GM18870 (cell line): ENCODE results near the gene MOG.

Experiments used
- ATAC-seq: cut with Tn5 transposase; IDR thresholded peaks from one replicate; pipeline ENCODE4 v1.9.1; 2021; ENCODE audit warnings: moderate library complexity; ENCODE audit not compliant: unreplicated experiment

MOG gene

DNA sequence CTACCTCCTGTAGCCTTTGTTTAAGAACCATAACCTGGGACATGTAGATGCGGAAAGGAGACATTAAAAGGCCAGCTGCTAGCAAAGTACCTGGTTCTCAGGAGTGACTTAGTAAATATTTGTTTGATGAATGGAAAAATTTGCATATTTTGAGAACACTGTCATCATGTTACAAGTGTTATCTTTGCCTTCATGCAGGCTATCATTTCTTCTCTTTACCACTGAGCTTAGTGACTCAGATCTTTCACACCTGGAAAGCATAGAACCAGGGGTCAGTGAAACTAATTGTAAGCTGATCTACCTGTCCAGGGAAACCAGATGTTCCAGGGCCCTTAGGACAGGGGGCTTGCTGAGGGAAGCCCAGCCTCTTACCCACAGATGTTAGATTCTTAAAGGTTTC lies 18.7 kb downstream of the MOG start:
- ATAC-seq, result no peak

DNA sequence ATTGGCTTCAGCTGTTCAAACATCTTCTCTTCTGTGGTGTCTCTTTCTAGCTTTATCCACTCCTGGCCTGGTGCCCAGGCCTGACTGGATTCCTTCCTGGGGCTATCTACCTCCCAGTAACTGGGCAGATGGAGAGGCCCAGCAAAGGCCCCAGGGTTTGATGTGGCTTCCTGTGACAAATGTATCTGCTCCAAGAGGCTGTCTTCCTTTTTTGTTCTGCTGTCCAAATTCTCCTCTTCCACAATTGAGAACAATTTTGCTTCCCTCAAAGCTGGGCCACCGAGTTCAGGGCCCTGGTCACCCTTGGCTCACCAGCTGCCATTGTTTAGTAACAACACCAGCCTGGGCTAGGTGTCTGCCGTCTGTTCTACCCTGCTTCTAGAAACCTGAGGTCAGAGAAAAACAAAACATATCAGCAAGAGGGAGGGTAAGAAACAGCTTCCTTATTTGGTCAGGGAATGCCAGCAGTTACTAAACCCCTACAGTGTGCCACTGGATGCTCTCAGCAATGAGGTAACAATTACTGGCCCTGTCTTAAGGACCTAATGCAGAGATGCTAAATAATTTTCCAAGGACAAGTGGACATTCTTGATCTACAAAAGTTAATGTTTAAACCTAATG lies 20.2 kb downstream of the MOG start:
- no peak for ATAC-seq

DNA sequence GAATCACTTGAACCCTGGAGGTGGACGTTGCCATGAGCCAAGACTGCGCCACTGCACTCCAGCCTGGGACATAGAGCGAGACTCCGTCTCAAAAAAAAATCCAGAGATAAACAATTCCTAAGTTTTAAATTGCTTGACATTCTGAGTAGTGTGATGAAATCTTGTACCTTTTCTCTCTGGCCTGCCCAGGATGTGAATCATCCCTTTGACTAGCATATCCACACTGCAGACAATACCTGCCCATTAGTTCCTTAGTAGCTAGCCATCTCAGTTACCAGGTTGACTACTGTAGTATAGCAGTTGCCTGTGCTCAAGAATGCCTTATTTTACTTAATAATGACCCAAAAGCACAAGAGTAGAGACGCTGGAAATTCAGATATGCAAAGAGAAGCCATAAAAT lies 21.2 kb downstream of the MOG start:
- ATAC-seq, result no peak

DNA sequence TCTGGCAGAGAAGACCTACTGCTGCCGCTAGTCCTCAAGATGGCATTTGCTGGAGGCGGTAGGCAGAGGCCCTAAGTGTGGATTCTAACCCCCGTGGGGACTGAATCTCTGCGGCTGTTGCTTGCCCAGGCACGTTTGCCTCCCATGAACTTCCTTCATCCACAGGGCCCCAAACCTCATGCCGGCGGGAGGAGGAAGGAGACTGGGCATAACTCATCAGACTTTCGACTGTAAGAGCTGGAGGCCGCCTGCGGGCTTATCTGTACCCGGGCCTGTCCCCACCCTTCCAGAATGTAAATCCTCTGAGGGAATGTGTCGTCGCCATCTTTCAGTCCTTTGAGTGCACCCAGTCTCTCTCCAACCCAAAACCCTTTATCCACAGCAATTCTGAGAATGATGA lies 23.1 kb downstream of the MOG start:
- ATAC-seq, result no peak

DNA sequence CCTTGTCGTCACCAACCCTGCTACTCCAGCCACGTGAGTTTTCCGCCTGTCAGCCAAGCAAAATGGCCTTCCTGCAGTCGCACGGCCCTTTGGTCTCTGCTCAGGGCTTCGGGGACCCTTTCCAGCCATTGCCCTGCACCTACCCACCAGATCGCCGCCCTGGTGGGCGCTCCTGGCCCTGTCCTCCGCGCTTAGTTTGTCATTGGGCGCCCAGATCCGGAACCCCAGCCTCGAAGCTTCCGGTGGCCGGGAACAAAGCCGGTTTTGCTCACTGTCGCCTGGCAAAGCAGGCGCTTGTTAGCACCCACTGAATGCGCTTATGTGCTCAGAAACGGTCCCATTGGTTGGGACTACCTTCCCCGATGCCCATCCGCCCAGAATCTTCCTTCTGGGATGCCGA lies 23.5 kb downstream of the MOG start:
- no peak for ATAC-seq

DNA sequence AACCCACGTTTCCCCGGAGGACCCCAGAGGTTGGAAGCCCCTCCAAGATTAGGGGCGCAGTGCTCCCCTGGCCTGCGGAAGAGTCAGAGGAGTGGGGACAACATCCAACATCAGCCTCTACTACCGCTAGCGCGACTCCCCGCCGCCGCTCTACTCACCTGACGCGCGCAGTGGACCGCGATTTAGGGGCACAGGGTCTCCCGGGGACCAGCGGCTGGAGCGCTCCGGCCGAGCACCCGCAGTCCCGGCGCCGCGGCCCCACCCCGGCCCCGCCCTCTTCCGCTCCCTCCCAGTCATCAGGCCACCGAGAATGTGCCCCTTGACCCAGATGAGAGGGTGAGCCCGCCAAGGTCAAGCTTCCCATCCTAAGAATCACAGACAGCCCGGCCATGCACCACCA lies 24.0 kb downstream of the MOG start, which contains the start of gene ZFP57:
TSS of gene ZFP57 (minus strand) at position 249 of the 400 bp plus-strand sequence. CDS start 4,149 bp downstream, outside the sequence.
- no peak for ATAC-seq

DNA sequence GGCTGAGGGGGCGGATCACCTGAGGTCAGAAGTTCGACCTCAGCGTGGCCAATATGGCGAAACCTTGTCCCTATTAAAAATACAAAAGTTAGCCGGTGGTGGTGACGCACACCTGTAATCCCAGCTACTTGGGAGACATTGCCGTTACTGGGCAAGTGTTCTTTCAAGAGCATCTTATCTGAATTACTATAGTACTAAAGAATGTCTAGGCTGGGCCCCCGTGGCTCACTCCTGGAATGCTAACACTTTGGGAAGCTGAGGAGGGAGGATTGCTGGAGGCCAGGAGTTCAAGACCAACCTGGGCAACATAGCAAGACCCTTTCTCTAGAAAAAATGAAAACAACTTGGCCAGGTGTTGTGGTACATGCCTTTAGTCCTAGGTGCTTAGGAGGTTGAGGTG lies 24.9 kb downstream of the MOG start:
- no peak for ATAC-seq

DNA sequence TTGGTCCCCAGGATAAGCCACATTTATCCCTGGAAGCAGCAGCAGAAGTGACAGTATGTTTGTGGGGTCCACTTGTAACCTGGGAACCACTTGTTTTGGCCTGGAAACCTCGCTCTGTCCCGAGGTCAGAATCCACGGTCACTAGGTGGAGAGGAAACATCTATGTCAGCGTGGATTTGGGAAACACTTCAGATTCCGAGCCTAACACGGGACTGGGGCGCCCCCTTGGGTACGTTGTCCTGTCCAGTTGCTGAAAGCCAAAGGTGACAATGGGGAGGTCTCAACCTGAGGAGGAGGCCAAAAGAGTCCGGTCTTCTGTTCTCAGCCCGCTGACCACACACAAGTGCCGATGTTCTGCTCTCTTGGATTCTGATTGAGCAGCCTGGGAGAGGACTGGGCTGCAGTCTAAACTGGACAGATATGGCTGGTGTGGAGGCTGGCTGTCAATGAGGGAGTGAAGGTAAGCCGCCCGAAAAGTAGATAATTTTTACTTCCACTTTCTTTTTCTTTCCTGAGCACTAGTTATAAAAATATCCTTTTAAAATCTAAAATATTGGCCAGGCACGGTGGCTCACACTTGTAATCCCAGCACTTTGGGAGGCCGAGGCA lies 28.9 kb downstream of the MOG start:
- no peak for ATAC-seq

DNA sequence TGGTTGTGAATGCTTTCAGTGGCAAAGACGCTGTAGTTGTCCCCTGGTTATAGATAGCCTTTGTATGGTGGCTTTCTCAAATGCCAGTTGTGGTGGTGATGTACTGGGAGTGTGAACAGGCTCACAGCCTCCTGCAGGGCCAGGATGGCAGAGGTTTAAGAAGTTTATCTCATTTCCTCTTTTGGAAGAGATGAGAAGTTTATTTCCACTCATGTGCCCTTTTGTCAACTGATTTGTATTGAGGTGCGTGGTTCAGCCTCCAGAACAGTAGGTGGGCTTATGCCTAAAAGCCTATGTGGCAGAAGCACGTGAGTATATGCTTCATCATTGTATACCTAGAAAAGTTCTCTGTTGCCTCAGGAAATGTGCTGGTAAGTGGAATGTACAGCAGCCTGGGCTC lies 37.7 kb downstream of the MOG start:
- ATAC-seq, result no peak

DNA sequence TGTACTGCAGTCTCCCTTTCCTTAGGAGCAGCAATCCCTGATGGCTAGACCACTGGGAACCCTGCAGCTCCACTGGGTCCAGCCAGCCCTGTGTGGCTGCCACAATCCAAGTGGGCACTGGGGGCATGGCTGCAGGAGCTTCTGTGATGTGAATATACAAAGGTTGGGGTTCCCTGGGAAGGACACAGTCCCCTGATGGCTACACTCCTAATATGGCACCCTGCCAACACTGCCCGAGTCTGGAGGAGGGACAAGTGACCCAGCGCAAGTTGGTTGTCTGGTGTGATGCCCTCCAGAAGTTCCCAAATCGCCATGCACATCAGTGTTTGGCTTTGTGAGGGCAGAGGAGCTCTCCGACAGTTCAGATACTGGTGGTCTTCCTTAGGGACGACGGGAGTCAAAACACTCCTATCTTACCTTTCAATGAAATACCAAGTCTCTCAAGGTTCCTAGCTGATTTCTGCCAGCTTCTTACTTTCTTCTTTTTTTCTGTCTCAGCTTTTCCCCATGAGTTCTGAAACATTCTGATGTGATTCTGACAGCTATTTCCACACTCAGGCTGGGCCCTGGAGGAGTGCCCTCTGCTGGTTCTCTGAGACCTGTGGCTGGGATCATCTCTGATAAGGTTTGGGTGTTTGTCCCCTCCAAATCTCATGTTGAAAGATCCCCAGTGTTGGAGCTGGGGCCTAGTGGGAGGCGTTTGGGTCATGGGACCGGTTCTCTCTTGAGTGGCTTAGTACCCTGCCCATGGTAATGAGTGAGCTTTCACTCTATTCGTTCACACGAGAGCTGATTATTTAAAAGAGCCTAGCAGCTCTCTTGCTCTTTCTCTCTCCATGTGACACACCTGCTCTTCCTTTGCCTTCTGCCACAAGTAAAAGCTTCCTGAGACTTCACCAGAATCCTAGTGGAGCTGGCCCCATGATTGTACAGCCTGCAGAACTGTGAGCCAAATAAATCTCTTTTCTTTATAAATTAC lies 39.5 kb downstream of the MOG start:
- no peak for ATAC-seq

DNA sequence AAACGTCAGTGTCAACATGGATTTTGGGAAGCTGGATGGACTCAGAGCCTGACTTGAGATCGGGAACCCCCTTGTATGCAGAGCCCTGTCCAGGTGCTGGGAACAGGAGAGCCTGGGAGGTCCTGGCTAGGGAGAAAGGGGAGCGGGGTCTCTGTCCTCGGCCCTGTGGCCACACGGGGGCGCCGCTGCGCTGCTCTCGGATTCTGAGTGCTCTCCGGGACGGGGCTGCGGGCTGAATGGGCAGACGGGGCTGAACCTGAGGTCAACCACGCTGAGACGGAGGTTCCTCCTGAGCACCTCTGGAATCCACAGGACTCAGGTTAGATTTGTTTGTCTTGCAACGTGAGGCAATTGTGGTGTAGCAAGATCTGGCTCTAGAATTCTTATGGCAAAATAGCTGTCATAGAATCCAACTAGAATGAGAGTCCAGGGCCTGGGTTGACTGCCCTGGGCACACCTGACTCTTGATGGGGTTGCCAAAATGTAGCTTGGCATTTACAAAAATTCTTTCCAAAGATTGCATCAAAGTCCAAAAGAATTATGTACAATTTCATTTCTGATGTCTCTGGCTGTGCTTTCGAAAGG lies 45.7 kb downstream of the MOG start:
- ATAC-seq, result no peak

DNA sequence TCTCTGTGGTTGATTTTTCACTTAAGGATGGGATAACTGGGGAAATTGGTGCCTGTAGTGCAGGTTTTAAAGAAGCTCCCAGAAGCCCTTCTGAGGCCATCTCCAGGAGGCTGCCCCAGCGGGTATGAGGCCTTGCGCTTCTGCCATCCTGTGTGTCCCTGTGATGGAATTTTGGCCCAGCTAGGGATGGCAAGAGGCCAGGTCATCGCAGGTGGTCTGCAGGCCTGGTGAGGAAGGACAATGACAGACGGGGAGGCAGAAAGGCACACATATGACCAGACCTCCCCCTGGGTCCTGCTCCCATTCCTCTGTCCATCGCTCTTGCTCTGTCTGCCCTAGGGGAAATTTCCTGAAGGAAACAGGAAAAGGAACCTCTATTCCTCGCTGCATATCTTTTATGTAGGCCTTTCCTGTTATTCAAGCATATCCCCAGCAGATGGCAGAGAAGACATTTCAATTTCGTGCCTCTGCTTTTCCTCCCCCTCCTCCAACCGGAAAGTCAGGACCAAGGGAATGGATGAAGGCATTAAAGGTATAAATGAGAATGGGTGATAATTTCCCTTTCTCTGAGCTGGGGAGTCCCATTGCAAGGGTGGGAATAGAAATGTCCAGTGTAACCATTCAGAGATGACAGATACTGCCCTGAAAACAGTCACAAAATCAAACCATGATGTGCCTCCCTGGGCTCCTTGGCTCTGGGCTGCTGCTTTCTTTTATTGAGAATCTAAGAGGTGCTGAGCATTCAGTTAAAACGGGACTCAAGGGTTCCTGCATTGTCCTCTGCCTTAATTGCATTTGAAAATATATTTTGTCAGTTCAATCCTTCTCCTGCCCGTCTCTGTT lies 48.7 kb downstream of the MOG start:
- ATAC-seq, result no peak

DNA sequence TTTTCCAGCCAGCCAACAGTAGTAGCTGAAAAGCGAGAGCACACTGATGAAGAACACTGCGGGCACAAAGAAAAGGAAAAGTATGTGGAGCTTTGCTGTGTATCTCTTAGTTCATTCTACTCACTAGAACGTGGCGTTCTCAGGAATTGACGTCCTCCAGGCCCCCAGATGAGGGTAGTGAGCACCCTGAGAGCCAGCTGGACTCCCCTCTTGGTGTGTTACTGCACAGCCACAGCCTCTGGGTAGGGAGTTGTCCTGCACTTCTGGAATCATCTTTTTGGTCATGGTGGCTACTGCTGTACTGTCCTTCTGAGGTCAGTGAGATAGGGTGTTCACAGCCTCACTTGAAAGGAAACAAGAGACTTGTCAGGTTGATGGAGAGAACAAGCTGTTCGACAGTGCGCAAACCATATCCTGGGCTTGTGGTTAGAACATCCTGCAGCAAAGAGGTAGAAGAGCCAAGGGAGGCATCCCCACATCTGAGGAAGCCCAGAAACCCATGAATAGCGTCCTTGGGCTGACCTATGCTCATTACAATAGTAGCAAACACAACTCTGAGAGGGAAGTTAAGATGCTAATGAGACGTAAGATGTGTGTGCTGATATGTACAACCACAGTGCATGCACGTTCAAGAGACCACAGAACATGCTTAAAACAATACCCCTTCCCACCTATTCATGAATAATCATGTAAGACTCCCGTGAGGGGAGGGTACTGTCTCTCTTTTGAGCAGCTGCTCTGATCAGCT lies 51.7 kb downstream of the MOG start:
- ATAC-seq, result no peak

DNA sequence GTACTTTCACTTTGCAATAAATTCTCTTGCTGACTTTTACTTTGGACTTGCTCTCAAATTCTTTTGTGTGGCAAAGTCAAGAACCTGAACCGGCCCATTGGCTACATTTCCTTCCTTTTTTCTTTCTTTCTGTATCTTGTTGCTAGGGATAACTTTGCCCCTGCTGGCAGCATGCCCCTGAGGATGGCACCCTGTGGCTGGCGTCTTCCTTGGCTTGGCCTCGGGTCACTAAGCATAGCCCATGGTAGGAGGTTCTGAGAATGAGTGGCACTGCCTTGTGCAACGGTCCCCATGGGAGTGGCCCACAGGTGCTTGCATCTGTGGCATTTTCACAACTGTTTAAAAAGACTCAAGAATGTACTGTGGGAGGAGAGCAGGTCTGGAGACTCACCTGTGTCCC lies 52.3 kb downstream of the MOG start:
- ATAC-seq, result no peak

DNA sequence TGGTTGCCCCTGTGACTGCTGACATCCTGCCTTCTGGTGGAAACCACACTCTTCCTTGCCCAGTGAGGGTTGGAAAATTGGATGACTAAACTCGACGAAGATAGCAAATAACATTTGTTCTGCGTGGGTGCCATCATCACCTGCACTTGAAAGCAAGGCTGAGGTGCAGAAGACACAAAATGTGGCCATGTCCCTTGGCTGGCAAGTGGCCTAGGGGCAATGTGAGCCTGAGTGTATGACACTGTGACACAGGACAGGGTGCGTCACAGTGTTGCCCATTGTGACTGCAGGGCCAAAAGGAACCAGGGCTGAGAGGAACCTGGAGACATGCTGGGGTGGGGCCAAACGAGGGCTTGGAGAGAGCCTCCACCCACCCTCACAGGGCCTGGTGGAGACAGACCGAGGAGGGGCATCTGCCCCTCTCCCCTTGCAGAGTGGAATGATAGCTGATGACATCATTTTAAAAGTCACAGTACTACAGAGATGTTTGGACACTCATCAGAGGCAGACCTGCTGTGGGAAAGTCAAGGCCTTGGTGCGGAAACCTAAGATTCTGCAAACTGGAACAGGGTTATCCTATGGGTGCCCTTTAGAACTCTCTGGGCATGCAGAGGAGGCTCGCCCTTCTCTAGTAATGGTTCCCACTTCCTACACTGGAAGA lies 53.5 kb downstream of the MOG start:
- no peak for ATAC-seq

DNA sequence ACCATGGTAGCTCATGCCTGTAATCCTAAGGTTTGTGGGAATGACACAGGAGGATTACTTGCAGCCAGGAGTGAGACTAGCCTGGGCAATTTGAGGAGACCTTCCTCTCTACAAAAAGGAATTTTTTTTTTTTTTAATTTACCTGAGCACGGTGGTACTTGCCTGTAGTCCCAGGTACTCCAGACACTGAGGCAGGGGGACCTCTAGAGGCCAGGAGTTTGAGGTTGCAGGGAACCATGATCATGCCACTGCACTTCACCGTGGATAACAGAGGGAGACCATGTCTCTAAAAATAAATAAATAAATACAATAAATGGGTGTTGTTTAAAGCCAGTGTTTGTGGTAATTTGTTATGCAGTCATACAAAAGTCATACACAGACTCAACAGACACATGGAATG lies 64.0 kb downstream of the MOG start:
- ATAC-seq, result no peak
